ENCODE measurements around the gene ZBTB12.

DNA sequence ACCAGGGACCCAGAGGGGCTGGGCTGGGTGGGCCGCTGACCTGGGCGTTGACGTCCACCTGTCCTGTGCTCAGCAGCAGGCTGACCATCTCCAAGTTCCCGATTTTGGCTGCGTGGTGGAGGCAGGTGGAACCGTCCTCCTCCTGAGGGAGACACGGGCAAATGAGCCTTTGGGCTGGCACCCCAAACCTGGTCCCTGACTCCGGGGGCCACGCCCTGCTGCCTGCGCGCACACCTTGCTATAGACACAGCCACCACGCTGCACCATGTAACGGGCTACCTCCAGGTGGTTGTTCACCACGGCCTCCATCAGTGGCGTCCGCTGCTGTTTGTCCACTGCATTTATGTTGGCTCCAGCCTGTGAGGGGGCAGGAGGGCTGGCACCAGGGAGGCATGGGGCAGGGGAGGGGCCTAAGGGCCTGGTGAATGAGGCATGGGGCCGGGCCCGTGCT, 15.3 kb downstream of the ZBTB12 start:
- TF ChIP-seq, protein P1, sequence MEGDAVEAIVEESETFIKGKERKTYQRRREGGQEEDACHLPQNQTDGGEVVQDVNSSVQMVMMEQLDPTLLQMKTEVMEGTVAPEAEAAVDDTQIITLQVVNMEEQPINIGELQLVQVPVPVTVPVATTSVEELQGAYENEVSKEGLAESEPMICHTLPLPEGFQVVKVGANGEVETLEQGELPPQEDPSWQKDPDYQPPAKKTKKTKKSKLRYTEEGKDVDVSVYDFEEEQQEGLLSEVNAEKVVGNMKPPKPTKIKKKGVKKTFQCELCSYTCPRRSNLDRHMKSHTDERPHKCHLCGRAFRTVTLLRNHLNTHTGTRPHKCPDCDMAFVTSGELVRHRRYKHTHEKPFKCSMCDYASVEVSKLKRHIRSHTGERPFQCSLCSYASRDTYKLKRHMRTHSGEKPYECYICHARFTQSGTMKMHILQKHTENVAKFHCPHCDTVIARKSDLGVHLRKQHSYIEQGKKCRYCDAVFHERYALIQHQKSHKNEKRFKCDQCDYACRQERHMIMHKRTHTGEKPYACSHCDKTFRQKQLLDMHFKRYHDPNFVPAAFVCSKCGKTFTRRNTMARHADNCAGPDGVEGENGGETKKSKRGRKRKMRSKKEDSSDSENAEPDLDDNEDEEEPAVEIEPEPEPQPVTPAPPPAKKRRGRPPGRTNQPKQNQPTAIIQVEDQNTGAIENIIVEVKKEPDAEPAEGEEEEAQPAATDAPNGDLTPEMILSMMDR (IDR thresholded peaks at IDR 0.05), result no peak
- TF ChIP-seq POLR2A (IDR thresholded peaks at IDR 0.05) (no peak), POLR2AphosphoS5 (IDR thresholded peaks at IDR 0.05) (no peak)

Measured in stomach (tissue), 4 donors.